DMS114 treated with DMSO at 0.1 percent for 48 hours (cell line): Measurements from ENCODE around the gene PRCD.

Experiments used
- DNase-seq: peaks from one replicate; lab custom pipeline; 2025; ENCODE audit not compliant: unreplicated experiment; lab: John Stamatoyannopoulos, UW

PRCD gene

DNA sequence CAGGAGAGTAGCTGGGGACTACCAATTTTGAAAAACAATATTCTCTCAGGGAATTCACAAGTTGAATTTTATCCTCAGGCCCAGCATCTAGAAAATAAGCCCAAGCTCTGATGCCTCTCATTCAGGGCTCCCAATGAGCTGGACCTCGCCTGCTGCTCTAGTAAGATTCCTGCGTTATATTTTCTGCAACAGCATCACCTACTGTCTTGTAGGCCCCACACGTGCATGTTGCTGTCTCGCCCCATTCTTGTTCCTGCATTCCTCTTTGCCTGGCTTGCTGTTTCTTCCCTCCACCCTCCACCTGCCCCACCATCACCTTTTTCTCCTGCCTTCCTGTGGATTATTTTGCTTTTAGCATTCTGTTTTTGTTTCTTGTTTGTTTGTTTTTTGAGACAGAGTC lies 54.1 kb downstream of the PRCD start:
- DNase-seq, result no peak

DNA sequence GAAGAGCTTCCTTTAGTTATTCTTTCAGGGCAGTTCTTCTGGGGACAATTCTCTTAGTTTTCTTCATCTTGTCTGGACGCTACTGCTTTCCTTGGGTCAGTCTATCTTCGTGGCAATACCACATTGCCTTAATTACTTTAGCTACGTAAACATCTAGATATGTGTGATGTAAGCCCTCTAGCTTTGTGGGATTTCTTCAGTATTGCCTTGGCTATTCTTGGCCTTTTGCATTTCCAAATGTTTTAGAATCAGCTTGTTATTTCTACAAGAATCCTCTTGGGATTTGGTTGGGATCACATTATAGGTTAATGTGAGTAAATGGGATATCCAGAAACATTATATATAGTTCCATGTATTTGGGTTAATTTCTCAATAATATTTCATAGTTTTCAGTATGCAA lies 54.8 kb downstream of the PRCD start:
- no peak for DNase-seq
